GM18951 (cell line): ENCODE results near the gene NPHS1.

Source experiments
- POLR2A ChIP-seq: IDR thresholded peaks from 4 replicates; pipeline ENCODE4 v1.6.1; 2011; ENCODE audit warnings: mild to moderate bottlenecking; ENCODE audit not compliant: insufficient read length, insufficient read depth; ENCODE audit errors: extremely low read depth
- in situ Hi-C: fragments of 300-500 bp; cut with MboI; formaldehyde crosslinking; loops from one replicate; pipeline ENCODE4 v1.12.0; 2022; ENCODE audit warnings: low sequenced_read_pairs, mixed read lengths, inconsistent platforms; ENCODE audit not compliant: unreplicated experiment

Gene NPHS1

GRCh38 chr19:35868172-35868822 is 16.0 kb upstream of the NPHS1 start, which contains the start of gene APLP1:
APLP1 (plus strand) TSS chr19:35868574; CDS start chr19:35868637, 63 bp downstream.
- no peak for TF ChIP-seq POLR2A
- in situ Hi-C loops, result no loop called here

DNA sequence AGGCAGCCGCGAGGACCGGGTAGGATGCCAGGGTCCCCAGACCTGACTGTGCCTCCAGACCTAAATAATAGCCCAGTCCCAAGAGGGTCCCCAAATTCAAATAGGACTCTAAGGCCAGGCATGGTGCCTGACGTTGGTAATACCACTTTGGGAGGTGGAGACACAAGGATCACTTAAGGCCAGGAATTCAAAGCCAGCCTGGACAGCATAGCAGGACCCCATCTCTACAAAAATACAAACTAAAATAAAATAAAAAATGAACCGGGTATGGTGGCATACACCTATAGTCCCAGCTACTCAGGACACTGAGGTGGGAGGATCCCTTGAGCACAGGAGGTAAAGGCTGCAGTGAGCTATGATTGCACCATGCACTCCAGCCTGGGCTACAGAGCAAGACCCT is 10.7 kb upstream of the NPHS1 start:
- no peak for TF ChIP-seq POLR2A
- in situ Hi-C loops, result no loop called here

- in situ Hi-C loops, result no loop called here
- no peak for TF ChIP-seq POLR2A
Measured at GRCh38 chr19:35862528-35862927, 10.2 kb upstream of the NPHS1 start.

GRCh38 chr19:35861640-35862160 is 9.4 kb upstream of the NPHS1 start:
- in situ Hi-C loops, result no loop called here
- no peak for TF ChIP-seq POLR2A

DNA sequence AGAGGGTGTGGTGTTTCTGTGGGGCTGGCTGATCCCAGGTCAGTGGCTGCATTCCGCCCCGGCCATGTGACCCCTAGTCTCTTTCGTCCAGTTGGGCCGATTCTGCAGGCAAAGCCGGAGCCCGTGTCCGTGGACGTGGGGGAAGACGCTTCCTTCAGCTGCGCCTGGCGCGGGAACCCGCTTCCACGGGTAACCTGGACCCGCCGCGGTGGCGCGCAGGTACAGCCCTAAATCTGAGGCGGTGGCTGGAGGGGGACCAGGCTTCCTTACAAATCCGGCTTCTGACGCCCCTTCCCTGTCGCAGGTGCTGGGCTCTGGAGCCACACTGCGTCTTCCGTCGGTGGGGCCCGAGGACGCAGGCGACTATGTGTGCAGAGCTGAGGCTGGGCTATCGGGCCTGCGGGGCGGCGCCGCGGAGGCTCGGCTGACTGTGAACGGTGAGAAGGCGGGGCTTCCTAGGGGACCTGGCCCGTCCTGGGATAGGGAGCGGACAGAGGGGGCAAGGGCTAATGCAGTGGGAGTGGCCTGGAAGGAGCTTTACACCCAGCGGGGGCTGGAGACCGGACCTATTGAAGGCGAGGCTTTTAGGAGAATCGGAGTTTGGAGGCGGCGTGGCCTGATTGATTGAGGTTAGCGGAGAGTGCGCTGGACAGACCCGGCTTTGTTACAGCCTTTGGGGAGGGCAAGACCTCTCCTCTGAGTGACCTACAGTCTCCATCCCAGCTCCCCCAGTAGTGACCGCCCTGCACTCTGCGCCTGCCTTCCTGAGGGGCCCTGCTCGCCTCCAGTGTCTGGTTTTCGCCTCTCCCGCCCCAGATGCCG is 8.7 kb upstream of the NPHS1 start:
- in situ Hi-C loops, result no loop called here
- TF ChIP-seq POLR2A, result no peak

DNA sequence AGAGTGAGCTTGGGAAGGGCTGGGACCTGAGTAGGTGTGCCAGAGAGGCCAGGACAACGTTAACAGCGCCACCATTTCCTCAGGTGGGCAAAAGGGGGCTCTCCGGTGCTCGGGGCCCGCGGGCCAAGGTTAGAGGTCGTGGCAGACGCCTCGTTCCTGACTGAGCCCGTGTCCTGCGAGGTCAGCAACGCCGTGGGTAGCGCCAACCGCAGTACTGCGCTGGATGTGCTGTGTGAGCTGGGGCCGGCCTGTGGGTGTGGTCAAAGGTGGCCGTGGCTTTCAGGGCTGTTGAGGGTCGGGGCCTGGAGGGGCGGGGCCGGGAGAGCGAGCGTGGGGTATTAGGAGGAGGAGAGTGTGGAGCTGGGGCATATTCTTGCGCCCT is 8.1 kb upstream of the NPHS1 start:
- TF ChIP-seq POLR2A, result no peak
- in situ Hi-C loops, result no loop called here

GRCh38 chr19:35859414-35859813 is 7.1 kb upstream of the NPHS1 start:
- TF ChIP-seq POLR2A, result no peak
- in situ Hi-C loops, result no loop called here

- in situ Hi-C loops, result no loop called here
- no peak for TF ChIP-seq POLR2A
Measured at GRCh38 chr19:35858311-35858710, 6.0 kb upstream of the NPHS1 start.

DNA sequence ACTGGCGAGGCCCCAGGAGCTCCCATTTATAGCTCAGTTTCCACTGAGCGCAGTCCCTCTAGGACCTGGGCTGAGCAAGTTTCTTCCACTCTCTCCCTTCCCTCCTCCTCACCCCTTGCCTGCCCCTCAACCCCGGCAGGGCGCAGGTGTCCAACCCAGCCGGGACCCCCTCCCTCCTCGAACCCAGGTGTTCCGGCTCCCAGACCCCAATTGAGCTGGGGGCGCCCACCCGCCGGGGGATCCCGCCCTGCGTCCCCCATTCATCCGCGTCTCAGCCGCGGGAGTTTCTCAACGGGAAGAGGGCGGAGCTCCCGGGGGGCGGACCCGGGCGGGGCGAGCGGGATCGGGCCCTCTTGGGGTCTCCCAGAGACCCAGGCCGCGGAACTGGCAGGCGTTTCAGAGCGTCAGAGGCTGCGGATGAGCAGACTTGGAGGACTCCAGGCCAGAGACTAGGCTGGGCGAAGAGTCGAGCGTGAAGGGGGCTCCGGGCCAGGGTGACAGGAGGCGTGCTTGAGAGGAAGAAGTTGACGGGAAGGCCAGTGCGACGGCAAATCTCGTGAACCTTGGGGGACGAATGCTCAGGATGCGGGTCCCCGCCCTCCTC is 4.3 kb upstream of the NPHS1 start, which contains the start of gene KIRREL2:
Gene KIRREL2 (plus strand): TSS at position 366 of the 604 bp plus-strand sequence. CDS start 209 bp downstream, at position 575.
- in situ Hi-C loops, result no loop called here
- TF ChIP-seq POLR2A, result no peak

- in situ Hi-C loops, result no loop called here
- no peak for TF ChIP-seq POLR2A
Measured at GRCh38 chr19:35853038-35853756, 893 bp upstream of the NPHS1 start.

GRCh38 chr19:35851213-35852028 is 883 bp downstream of the NPHS1 start:
- no peak for TF ChIP-seq POLR2A
- in situ Hi-C loops, result no loop called here

- no peak for TF ChIP-seq POLR2A
- in situ Hi-C loops, result no loop called here
Measured at GRCh38 chr19:35848919-35849505, 3.3 kb downstream of the NPHS1 start.
